ENCODE measurements around the gene CCL14.

CCL14 gene

DNA sequence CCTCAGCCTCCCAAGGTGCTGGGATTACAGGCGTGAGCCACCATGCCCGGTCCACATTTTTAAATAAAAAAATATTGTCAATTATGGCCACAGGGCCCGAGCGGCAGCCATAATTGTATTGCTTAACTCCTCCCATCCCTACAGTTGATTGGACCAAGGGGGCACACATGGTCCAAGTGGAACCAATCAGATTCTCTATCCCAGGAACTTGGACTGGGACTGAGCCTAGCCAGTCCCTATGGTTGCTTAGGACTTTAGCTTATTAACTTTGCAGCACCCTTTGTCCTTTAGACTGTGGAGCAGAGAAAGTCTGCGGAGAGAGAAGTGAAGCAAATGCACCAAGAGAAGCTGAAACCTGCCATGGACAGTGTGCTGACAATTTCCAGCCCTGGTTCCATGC, 50.5 kb downstream of the CCL14 start:
- DNase-seq = no peak

DNA sequence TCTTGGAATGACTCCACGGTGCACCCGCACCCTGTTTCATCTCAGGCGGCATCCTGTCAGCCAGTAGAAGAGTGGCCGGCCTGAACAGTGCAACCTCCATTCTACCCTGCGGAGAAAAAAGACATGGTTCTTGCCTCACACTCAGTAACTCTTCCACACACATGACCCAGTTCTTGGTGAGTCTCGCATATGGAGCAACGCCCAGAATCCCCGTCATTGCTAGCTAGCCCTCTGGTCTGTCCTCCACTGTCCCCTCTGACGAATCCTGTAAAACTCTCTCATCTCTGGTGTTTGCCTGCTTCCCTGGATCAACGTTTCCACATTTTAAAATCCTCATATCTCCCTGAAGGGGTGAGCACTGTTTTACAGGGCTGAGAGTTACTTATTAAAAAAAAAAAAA, 51.8 kb downstream of the CCL14 start:
- DNase-seq = no peak

Data from GDM1 (cell line).